HFFc6 (cell line): ENCODE results near the gene TMEM91. TPM values are rescaled to one million over a fixed set of nuclear protein-coding genes. Genes with fewer than 3 reads are reported as not detected.

Source experiments
- DNase-seq: peaks from one replicate; pipeline ENCODE4 v3.0.0-alpha.2; 2018
- H3K27ac Mint-ChIP-seq: 2 replicates; pipeline ENCODE4 v1.8.0; 2020; ENCODE audit warnings: mild to moderate bottlenecking, mixed read lengths
- H3K27me3 Mint-ChIP-seq: 2 replicates; pipeline ENCODE4 v1.8.0; 2021; ENCODE audit warnings: mild to moderate bottlenecking, moderate library complexity, mixed read lengths; ENCODE audit not compliant: insufficient read depth
- H3K36me3 Mint-ChIP-seq: 2 replicates; pipeline ENCODE4 v1.8.0; 2021; ENCODE audit warnings: low read depth, mixed read lengths
- H3K4me1 Mint-ChIP-seq: 2 replicates; pipeline ENCODE4 v1.8.0; 2020; ENCODE audit warnings: low read depth, mixed read lengths
- H3K4me3 Mint-ChIP-seq: 2 replicates; pipeline ENCODE4 v1.8.0; 2020; ENCODE audit warnings: mild to moderate bottlenecking, moderate library complexity, mixed read lengths
- H3K9me3 Mint-ChIP-seq: 2 replicates; pipeline ENCODE4 v1.8.0; 2020; ENCODE audit warnings: mild to moderate bottlenecking, mixed read lengths
- CTCF ChIP-seq: fragments of 200-600 bp; sonication (generic); IDR thresholded peaks from 2 replicates; pipeline ENCODE4 v1.5.0; 2021; ENCODE audit warnings: antibody characterized with exemption, mild to moderate bottlenecking
- total RNA-seq, 6 experiments: library from RNA; stranded (reverse); fragmentation: NEBNext Ultra II Directional; extraction: Animal tissue kit (Norgen Biotek cat#: 25700); gene quantifications; 2 replicates in 1 of 6; 3 replicates in 5 of 6; pipeline ENCODE4 v1.2.3, GENCODE V29; 2021

The TMEM91 gene
- total RNA-seq, 6 experiments from 2014 or later, result 1.4 to 2.6 (median 1.7) TPM

- no peak overlapping the region for H3K27ac Mint-ChIP-seq
- peak overlapping the region; percentile 80; the same call in 1 of the 2 replicates for H3K4me3 Mint-ChIP-seq
- peaks cover 28% of the 10 kb centered on the region for H3K4me1 Mint-ChIP-seq
- peaks cover 1% of the 10 kb centered on the region; the same call in 1 of the 2 replicates for H3K27me3 Mint-ChIP-seq
- TF ChIP-seq CTCF, result no peak
- H3K9me3 Mint-ChIP-seq, result no peaks in the 10 kb centered on the region
- H3K36me3 Mint-ChIP-seq, result peaks cover 11% of the 10 kb centered on the region
- no peak for DNase-seq
Observed at GRCh38 chr19:41426116-41426841, 49.9 kb downstream of the TMEM91 start.

GRCh38 chr19:41426952-41427646, 50.8 kb downstream of the TMEM91 start, which contains the start of gene B3GNT8:
Gene B3GNT8, minus strand, starts transcription at chr19:41427374. Its CDS starts 596 bp downstream, at chr19:41426778.
- Mint-ChIP-seq H3K27ac (peak within 1 kb of the TSS; percentile 78), H3K4me1 (peaks cover 31% of the 10 kb centered on the region), H3K9me3 (no peaks in the 10 kb centered on the region), H3K36me3 (peaks cover 7% of the 10 kb centered on the region), H3K4me3 (peak within 1 kb of the TSS; percentile 80), H3K27me3 (peaks cover 1% of the 10 kb centered on the region; the same call in 1 of the 2 replicates)
- TF ChIP-seq CTCF, result no peak
- DNase-seq, result peak; percentile 14

- H3K4me3 Mint-ChIP-seq, result peak overlapping the region; percentile 80
- H3K36me3 Mint-ChIP-seq, result peaks cover 9% of the 10 kb centered on the region
- H3K27ac Mint-ChIP-seq, result peak overlapping the region; percentile 78
- DNase-seq, result no peak
- peaks cover 1% of the 10 kb centered on the region; the same call in 1 of the 2 replicates for H3K27me3 Mint-ChIP-seq
- H3K9me3 Mint-ChIP-seq, result no peaks in the 10 kb centered on the region
- TF ChIP-seq CTCF, result no peak
- H3K4me1 Mint-ChIP-seq, result peaks cover 31% of the 10 kb centered on the region
Observed at GRCh38 chr19:41427647-41428480, 51.5 kb downstream of the TMEM91 start.

- Mint-ChIP-seq H3K27ac (peak overlapping the region; percentile 60; the same call in 1 of the 2 replicates), H3K36me3 (peaks cover 7% of the 10 kb centered on the region; the same call in 1 of the 2 replicates), H3K4me3 (peak overlapping the region; percentile 64; the same call in 1 of the 2 replicates), H3K27me3 (peaks cover 1% of the 10 kb centered on the region; the same call in 1 of the 2 replicates), H3K9me3 (no peaks in the 10 kb centered on the region), H3K4me1 (peaks cover 31% of the 10 kb centered on the region)
- DNase-seq, result no peak
- TF ChIP-seq CTCF, result no peak
Observed at GRCh38 chr19:41428481-41428859, 52.1 kb downstream of the TMEM91 start.

- Mint-ChIP-seq H3K27me3 (no peaks in the 10 kb centered on the region), H3K36me3 (peaks cover 12% of the 10 kb centered on the region; the same call in 1 of the 2 replicates), H3K27ac (no peak overlapping the region), H3K9me3 (no peaks in the 10 kb centered on the region), H3K4me3 (no peak overlapping the region), H3K4me1 (peaks cover 31% of the 10 kb centered on the region)
- no peak for DNase-seq
- no peak for TF ChIP-seq CTCF
Observed at GRCh38 chr19:41430922-41431321, 54.6 kb downstream of the TMEM91 start.
